Retina (tissue), 1 donor: ENCODE results near the gene NHEJ1.

ENCODE experiments used
- DNase-seq: peaks from one replicate; pipeline ENCODE4 v3.0.0-alpha.2; 2016

Gene NHEJ1

DNA sequence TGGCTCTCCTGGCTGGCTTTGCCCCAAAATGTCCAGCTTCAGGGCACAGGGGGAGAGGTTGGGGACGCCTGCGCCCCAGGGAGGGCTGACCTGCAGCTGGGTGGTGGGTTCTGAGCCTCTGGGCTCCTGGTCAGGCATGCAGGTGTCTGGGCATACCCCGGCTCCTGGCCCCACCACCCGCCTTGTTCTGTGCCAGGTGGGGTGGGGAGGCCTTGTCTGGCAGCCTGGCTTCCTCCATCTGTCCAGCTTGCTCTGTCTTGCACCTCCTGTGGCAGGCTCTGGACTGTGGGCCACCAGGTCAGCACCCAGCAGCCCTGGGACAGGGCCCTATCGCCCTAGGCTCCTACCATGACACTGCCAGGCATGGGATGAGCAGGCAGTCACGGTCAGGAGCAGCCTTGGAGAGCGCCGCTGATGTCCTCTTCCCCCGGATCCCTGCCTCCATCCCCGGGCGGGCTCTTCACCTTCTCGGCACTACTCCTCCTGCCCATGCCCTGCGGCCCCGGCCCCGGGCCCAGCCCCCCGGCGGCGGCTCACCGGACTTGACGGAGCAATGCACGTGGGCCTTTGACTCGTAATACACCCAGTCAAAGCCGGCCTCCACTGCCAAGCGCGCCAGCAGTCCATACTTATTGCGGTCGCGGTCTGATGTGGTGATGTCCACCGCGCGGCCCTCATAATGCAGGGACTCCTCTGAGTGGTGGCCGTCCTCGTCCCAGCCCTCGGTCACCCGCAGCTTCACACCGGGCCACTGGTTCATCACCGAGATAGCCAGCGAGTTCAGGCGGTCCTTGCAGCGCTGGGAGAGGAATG, 103.5 kb downstream of the NHEJ1 start:
- DNase-seq = peak; percentile 34

DNA sequence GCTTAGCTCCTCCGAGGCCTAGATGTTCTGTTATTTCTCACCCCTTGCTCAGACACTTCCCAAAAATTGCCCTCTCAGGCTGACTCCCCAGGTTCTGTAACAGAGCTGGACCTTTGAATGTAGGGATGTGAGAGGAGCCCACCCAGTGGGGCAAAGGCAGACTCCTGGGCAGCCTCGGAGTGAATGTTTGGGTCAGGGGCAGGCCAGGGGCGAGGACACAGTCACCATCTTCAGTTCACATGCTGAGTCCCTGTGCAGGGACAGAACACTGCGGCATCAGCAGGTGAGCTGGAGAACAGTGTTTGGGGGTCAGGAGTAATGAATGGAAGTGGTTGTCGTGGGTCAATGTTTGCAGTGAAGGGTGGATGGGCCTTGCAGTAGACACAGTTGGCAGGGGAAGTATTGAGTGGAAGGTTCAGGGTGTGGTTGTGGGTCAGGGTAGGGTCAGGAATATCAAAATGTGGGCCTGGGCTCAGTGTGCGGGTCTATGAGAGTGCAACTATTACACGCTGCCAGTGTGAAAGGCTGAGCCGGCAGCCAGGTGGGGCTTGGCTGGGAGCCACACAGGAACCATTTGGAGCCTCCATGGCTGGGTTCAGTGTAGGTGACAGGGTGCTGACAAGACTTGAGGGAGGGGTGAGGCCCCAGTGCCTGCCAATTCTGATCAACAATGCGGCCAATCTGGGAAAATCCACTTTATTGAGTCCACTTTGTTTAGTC, 104.3 kb downstream of the NHEJ1 start:
- no peak for DNase-seq

DNA sequence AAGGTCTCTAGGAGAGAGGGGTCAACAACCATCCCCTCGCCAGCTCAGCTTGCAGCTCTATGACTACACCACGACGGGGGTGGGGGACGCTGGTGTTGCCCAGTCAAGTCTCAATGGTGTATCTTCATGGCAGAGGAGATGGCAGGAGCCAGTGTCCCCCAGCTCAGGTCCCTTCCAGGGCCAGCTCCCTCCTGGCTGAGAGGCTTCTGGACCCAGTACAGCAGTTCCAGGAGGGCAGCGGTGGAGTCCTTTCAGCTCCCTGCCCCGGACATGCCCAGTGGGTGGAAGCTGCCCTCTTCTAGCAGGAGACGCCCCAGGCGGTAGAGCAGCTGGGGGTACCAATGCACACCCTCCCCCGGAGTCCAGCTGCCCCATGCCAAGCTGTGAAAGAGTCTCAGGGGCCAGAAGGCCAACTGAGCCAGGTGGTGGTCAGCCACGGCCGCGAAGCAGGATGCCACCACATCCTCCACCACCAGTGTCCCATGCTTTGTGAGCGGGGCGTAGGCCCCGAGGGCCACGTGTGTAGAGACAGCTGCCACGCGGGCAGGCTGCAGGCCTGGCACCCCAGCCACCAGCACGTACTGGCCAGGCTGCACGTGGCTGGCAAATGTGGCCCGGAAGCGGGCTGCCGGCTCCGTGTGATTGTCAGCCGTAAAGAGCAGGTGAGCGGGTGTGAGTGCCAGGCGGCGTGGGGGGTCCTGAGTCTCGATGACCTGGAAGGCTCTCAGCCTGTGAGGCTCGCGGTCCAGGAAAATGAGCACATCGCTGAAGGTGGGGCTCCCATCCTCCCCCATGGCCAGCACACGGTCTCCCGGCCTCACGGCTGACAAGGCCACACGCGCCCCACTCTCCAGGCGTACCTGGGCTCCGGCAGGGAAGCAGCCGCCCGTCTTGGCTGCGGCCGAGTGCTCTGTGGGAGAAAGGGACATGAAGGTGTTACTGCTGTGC, 105.4 kb downstream of the NHEJ1 start:
- DNase-seq = no peak

DNA sequence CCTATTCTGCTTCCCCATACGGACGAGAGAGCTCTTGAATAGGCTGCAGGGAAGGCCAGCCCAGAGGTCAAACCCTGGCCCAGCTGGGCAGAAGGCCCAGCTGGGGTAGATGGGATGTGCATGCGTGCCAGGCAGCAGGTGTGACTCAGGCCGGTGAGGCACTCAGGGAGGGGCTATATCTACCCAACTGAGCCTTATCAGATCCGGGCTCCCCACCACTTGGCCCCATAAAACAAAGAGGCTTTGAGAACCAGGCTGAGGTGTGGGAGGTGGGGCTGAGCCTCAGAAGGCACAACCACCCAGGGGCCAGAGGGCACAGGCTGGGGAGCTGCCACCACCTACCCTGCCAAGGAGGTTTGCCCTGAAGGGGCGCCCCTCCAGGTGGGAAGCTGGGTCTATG, 111.3 kb downstream of the NHEJ1 start:
- DNase-seq = no peak

DNA sequence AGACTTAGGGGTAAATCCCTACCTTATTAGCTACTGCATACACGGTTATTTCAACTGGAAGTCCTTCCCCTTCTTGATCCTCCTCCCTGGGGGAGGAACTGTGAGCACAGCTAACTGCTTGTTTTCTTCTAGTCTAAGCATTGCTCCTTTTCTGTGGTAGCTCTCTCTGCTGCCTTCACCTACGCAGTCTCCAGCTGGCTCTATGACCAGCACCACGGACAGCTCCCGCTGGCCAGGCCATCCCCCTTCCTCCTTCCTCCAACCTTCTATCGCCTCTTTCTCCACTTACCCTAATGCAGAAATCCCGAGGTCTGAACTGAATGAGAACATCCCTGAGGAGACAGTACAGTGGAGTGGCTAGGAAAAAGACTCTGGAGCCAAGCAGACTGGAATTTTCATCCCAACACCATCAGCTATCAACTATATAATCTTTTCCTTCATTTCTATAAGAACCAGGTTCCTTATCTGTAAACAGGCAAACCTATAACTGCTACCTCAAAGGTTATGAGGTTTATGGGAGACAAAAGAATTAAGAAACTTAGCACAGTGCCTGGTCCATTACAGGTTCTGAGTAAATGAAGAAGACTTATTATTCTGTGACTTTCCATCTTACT, 114.6 kb downstream of the NHEJ1 start:
- DNase-seq = peak; percentile 55

DNA sequence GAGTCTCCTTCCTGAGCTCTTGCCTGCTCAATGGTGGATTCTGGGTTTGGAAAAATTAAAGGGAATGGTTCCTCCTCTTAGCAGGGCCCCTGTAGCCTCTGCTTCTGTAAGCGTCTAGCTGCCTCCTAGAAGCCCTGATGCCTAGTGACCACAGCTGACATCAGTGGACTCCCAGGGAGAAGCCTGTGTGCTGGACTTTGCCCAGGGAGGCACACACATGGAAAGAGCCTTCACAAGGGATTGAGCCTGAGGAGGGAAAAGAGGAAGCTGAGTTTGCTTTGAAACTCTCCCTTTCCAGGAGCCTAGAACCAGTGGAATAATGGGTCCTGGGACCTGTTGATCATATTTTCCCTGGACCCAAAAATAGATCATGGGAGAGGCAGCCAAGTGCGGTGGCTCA, 117.9 kb downstream of the NHEJ1 start:
- DNase-seq = no peak

DNA sequence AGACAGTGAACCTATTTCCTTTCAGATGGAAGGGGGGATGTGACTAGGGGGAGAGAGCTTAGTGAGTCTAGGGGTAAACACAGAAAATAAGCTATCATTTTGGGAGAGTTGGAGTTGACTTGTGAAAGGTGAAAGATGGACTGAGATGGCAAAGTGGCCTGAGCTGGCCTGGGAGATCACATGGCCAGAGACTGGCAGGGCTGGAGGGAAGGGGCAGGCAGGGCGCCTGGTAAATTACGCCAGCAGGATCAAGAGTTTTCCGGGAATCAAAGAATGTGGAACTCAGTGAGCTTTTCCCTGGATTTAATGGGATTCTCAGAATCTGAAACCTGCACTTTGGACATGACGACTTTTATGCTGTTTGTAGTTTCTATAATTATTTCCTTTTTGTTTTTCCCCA, 118.5 kb downstream of the NHEJ1 start:
- DNase-seq = no peak

DNA sequence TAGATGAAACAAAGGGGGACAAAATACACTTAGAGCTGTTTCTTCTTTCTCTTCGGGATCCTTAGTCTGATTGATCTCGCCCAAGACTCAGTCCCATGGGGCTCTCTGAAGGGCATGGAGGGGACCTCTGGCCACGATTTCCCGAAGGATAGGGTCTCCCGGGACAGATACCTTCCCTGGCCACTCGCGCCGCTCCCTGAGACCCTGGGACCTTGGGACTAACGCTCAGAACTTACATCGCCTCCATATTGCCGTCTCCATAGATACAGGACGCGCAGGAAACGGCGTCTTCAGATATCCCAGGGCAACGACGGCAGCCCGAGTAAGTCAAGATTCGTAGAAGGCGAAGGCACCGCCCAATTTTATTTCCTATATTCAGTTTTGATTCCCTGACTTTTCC, 119.4 kb downstream of the NHEJ1 start, which contains the start of gene CFAP65:
Gene CFAP65, minus strand, starts transcription at position 265 of the 400 bp plus-strand sequence. CDS start 2,468 bp downstream, outside the sequence.
- peak; percentile 71 for DNase-seq

DNA sequence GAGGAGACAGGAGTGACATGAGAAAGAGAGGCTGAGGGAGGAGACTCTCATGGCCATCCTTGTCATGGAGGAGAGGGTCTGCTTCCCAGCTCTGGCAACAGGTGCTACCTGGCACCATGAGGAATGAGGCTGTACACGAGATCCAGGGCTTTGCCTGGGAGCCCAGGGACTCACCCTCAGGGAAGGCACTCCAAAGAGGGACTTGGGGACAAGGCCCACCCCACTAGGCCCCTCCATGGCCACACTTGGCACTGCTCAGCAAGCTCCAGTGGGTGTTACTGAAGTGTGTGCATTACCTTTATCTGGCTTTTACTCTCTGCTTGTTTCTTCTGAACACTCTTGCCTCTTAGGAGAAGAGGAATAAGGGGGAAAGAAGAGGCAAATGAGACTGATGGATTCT, 122.0 kb downstream of the NHEJ1 start:
- no peak for DNase-seq

DNA sequence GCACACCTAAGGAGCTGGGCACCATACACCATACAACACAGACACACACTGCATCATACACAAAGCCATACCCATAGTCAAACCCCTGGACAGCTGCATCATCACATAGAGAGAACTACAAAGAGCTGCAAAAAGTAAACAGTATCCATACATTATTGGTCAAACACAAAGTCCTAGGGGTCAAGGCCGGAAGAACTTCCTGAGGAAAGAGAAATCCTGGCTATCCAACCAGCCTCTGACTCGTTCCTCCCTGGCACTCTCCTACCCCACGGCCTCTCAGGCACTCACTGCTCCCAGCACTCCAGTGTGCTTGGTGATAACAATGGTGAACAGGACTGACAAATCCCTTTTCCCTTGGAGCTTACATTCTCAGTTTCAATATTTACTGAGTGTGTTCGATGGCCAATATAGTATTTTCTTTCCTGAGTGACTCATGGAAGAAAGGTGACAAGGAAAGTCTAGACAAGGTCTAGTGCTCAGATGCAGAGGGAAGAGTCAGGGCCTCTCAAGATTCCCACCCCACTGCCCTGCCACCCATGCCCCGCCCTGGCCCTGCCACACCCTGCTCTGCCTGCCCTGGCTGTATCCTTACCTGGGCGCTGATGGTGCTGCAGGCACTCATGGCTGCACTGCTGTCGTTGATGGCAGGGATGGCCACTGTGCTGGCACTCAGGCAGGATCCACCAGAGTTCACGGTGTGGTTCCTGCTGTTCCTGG, 122.7 kb downstream of the NHEJ1 start:
- no peak for DNase-seq

DNA sequence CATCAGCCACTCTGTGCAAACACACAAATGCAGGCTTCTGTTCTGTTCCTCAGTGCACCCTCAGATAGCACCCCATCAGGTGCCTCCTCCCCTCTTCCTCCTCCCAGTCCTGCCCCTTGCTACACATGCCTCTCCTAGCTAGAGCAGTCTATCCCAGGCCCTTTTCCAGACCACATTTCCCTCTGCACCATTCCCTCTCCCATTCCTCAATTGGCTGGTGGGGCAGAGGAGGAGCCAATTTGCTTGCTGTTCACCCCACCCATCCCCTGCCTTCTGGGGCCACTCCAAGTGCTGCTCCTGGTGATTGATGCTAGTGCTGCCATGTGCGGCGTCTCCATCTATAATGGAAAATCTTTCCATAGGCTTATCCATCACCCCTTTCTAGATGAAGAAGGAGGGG, 124.7 kb downstream of the NHEJ1 start:
- no peak for DNase-seq

DNA sequence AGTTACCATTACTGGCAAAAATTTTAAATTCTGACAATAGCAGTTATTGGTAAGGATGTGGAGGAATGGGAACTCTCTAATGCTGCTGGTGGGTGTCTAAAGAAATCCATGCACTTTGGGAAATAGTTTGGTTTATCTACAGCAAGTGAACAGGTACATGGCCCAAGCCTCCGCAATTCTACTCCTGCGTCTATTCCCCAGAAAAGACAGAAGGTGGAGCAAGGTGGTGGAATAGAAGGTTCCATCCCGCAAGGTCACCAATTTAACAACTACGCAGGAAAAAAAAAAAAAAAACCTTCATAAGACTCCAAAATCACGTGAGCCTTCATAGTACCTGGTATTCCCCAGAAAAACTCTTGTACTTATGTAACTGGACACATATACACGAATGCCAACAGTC, 125.8 kb downstream of the NHEJ1 start:
- no peak for DNase-seq

DNA sequence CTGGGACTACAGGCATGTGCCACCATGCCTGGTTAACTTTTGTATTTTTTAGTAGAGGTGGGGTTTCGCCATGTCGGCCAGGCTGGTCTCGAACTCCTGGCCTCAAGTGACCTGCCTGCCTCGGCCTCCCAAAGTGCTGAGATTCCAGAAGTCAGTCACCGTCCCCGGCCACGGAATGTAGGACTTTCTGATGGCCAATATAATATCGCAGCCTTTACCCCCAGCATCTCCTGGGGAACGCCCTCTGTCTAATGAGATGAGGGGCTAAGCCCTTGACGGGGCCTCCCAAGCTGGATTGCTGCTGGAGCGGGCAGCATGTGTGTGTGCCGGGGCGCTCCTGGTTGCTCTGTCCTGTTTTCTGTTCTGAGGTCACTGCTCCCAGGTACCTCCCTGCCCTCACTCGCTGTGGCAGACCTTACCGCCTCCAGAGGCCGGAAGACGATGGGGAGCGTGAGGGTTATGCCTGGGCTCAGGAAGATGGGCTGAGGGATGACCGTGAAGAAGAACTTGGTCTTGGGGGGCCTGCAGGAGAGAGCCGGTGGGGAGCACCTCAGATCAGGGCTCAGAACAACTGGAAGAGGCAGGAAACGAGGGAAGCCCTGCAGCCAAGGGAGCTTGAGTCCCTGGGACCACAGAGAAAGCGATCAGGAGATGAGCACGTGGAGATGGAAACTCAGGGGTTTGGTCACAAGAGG, 128.4 kb downstream of the NHEJ1 start:
- no peak for DNase-seq

DNA sequence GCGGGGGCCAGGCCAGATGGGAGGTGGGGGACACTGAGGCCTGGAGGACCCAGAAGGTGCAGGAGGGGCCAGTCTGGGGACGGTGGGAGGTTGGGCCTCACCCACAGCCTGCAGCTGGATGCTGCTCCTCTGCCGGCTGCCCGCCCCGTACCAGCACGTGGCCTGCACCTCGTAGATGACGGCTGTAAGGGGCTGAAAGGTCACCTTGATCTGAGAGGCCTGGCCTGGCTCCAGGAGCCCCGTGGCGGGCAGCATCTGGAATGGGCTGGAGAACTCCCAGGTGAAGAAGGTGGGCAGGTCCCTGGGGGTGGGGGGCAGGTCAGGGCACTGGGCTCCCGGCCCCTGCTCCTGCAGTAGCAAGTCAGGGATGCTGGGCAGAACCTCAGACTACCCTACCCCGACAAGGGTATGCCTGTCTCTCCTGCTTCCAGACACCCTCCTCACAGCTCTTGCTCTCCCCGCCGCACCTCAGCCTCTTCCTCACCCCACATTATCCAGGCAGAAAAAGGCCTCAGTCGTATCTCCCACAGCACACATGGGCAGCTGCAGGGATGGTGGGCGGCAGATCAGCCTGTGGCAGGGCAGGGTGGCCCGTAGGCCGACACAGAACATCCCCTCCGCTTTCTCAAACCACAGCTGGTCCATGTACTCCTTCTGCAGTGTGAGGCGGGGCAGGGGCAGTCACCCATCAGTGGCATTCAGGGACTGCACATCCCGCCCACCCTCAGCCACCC, 129.4 kb downstream of the NHEJ1 start:
- DNase-seq = no peak

DNA sequence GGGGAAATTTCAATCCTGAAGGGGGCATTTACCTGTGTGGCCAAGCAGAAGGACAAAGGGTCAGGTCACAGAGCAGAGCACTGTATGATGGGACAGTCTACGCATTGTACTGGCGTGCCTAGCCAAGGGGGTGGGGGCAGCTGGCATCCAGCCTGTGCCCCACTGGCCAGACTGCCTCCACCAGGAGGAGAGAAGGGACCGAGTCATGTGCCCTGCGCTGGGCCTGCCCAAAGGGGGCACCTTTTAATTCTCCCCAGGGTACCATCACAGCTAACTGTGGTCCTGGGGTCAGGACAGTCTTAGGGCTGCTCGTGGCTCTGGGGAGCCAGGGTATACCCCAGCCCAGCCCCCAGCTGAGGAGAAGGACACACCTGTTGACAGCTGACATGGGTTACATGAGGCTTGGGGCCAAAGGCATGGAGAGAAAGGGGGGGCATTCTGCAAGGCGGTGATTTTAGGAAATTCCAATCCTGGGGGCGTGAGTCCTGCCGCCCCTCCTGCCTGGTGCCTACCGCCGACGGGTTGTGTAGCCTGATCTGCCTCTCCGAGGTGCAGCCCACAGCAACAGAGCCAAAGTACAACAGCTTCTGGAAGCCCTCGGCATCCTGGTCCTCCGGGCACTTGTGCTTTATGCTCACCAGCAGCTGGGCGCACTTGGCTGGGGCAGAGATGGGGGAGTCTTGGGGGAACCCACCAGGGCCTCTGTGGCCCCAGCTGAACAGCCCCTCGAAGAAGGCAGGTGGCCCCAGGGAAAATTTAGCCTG, 130.3 kb downstream of the NHEJ1 start:
- DNase-seq = no peak

DNA sequence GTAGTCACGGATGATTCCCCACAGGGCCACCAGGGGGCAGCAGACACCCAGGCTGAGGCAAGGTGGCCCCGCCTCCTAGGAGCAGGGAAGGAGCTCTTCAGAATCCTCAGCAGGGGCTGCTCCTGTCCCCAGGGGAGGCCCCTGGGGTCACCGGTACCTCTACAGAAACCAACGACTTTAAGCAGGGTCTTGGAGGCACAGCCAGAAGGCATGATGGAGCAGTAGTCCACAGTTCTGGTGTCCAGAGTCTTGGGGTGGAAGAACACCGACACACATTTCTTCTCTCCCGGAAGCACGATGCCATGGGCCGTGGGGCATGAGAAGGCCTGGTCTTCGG, 130.8 kb downstream of the NHEJ1 start:
- DNase-seq = peak; percentile 81

DNA sequence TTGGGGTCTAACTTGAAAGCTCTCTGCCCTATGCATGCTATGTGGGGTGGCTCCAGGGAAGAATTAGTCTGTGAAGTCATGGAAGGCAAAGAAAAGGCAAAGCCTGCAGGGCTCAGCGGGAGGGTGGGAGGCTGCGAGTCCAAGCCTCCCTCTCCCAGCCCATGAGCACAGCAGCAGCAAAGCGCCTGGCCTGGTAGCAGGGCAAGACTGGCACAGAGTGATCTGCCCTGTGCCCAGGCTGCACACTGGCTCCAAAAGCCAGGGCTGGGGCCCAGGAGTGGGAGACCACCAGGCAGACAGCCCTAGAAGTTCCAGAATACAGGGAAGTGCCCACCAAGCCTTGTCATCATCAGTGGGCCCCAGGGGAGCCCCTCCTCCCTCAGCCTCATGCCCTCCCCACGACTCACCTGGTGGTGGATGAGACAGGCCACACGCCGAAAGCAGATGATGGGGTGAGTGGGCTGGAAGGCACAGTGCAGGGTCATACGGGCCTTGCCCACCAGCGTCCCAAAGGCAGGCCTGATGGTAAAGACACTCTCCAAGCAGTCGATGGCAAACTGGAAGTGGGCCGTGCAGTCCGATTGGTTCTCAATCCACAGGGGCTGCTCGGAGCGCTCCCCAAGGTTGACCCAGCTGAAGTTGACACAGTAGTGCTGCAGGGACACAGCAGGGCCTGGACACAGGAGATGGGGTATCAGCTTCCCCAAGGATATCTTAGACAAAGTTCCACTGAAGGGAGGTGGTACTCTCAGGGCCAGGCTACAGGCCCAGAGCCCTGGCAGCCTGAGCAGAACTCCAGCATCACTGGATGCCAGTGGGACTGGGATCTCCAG, 131.4 kb downstream of the NHEJ1 start:
- no peak for DNase-seq

DNA sequence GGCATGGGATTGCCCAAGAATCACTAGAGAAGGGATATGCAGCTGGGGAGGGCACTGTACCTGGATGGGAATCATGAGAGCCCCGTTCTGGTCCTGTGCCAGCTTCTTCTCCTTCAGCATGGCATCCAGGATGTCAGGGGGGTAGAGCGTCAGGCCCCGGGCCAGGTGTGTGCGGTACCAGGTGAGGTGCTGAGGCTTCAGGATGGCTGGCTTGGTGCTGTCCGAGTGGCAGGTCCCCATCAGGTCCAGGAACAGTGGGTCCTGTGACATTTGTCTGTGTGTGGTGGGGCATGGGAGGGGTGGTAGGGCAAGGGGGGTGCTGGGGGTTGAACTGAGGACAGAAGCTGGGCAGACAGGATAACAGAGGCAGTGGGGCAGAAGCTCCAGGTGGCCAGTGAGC, 132.5 kb downstream of the NHEJ1 start:
- DNase-seq = no peak

DNA sequence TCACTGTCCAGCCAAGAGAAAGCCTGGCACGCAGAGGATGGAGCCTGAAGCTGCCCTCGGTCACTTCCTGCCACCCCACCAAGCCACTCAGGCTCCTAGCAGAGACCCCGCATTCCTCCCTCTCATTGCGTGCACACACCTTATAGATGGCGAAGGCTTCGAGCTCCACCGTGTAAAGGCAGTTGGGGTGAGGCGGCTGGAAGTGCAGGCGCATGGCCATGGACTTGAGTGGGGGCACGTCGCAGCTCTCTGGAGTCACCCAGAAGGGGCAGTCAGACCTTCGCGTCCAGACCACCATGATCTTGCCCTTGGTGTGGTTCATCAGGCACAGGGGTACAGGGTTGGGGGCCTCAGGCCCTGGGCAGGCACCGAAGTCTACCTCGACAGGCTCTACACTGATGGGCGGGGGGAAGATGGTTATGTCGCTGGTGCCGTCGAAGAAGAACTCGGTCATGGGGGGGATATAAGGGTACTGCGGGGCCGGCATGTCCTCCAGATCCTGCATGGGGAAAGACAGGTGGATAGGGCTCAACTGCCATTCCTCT, 133.0 kb downstream of the NHEJ1 start:
- no peak for DNase-seq
